B cell (primary cell): ENCODE results near the gene ZBTB24. TPM values are rescaled to one million over a fixed set of nuclear protein-coding genes. Genes with fewer than 3 reads are reported as not detected.

Experiments used
- ATAC-seq: fragments of 200-7000 bp; cut with Tn5 transposase; one replicate; pipeline ENCODE4 v1.10.0; 2021; ENCODE audit warnings: low read depth, mild to moderate bottlenecking, moderate number of reproducible peaks, moderate library complexity
- CTCF ChIA-PET: fragments of 350-600 bp; sonication (Branson Sonifier 250); formaldehyde crosslinking; loops from one replicate; lab custom pipeline; 2021; ENCODE audit warnings: antibody characterized with exemption, inconsistent platforms; lab: Charles Lee
- POLR2A ChIA-PET: fragments of 350-600 bp; sonication (Branson Sonifier 250); formaldehyde crosslinking; loops from one replicate; lab custom pipeline; 2021; ENCODE audit warnings: antibody characterized with exemption; lab: Charles Lee
- DNase-seq: peaks from one replicate; pipeline ENCODE4 v3.0.0; 2013
- H2AFZ ChIP-seq: 2 replicates; pipeline ENCODE4 v1.6.1; 2012; ENCODE audit warnings: mild to moderate bottlenecking, low read depth, low read length; ENCODE audit not compliant: insufficient read depth, poor library complexity, severe bottlenecking
- H3K27ac ChIP-seq, 2 donors: 1 replicate in 1 of 2; 2 replicates in 1 of 2; pipeline ENCODE4 v1.5.1; 2012 to 2013; ENCODE audit warnings: low read length in 2 of 2, mild to moderate bottlenecking in 2 of 2, moderate library complexity in 1 of 2
- H3K27me3 ChIP-seq, 4 experiments: fragments of 200-600 bp in 1 of 4; sonication (generic) in 1 of 4; replicated peaks in 1 of 4; 1 replicate in 2 of 4; 2 replicates in 2 of 4; pipeline versions ENCODE4 v1.6.1 to v1.7.0; 2013 to 2016; ENCODE audit warnings: low read length in 3 of 4, mild to moderate bottlenecking in 2 of 4, mixed read lengths in 1 of 4, moderate library complexity in 1 of 4; ENCODE audit not compliant: insufficient read depth in 4 of 4, control insufficient read depth in 3 of 4; ENCODE audit errors: control extremely low read depth in 1 of 4
- H3K36me3 ChIP-seq, 2 experiments: replicated peaks in 1 of 2; 1 replicate in 1 of 2; 2 replicates in 1 of 2; pipeline versions ENCODE4 v1.6.1 to v1.7.1; 2013; ENCODE audit warnings: low read length in 1 of 2; ENCODE audit not compliant: insufficient read depth in 2 of 2, control insufficient read depth in 1 of 2; ENCODE audit errors: control extremely low read depth in 1 of 2, extremely low read depth in 1 of 2
- H3K4me1 ChIP-seq, 2 donors: fragments of 200-600 bp in 1 of 2; sonication (generic) in 1 of 2; 1 replicate in 1 of 2; 2 replicates in 1 of 2; pipeline versions ENCODE4 v1.5.1 to v1.6.1; 2013 to 2017; ENCODE audit warnings: low read length in 2 of 2; ENCODE audit not compliant: control insufficient read depth in 2 of 2, insufficient read depth in 2 of 2
- H3K4me2 ChIP-seq: replicated peaks from 2 replicates; pipeline ENCODE3; 2012; ENCODE audit warnings: mild to moderate bottlenecking, low read depth, low read length; ENCODE audit not compliant: poor library complexity, severe bottlenecking
- H3K4me3 ChIP-seq, 5 experiments: fragments of 200-600 bp in 1 of 5; sonication (generic) in 1 of 5; 1 replicate in 3 of 5; 2 replicates in 2 of 5; pipeline versions ENCODE4 v1.5.1 to v1.7.0; 2011 to 2016; ENCODE audit warnings: low read length in 4 of 5, mild to moderate bottlenecking in 4 of 5, low read depth in 2 of 5, control low read depth in 1 of 5, moderate library complexity in 1 of 5; ENCODE audit not compliant: insufficient read depth in 1 of 5; ENCODE audit errors: control extremely low read depth in 1 of 5, extremely low read depth in 1 of 5
- H3K79me2 ChIP-seq: fragments of 200-600 bp; sonication (generic); one replicate; pipeline ENCODE4 v1.6.0; 2016; ENCODE audit warnings: low read length; ENCODE audit not compliant: control insufficient read depth, insufficient read depth
- H3K9ac ChIP-seq: fragments of 200-600 bp; sonication (generic); 2 replicates; pipeline ENCODE4 v1.6.1; 2017; ENCODE audit warnings: mild to moderate bottlenecking, low read length, moderate library complexity
- H3K9me3 ChIP-seq, 3 donors: one replicate each; pipeline versions ENCODE4 v1.6.1 to v1.7.1; 2013; ENCODE audit warnings: low read length in 2 of 3; ENCODE audit not compliant: control insufficient read depth in 2 of 3, insufficient read depth in 1 of 3; ENCODE audit errors: control extremely low read depth in 1 of 3
- H4K20me1 ChIP-seq: 2 replicates; pipeline ENCODE4 v1.6.0; 2012; ENCODE audit warnings: mild to moderate bottlenecking, low read length; ENCODE audit not compliant: insufficient read depth, control insufficient read depth, poor library complexity, severe bottlenecking
- H3K27ac Mint-ChIP-seq: one replicate; pipeline ENCODE4 v1.8.0; 2021; ENCODE audit warnings: mixed read lengths
- H3K27me3 Mint-ChIP-seq: one replicate; pipeline ENCODE4 v1.8.0; 2021; ENCODE audit warnings: mixed read lengths
- H3K4me1 Mint-ChIP-seq: one replicate; pipeline ENCODE4 v1.8.0; 2021; ENCODE audit warnings: mixed read lengths
- H3K4me3 Mint-ChIP-seq: one replicate; pipeline ENCODE4 v1.8.0; 2021; ENCODE audit warnings: mixed read lengths
- H3K9me3 Mint-ChIP-seq: one replicate; pipeline ENCODE4 v1.8.0; 2022; ENCODE audit warnings: mixed read lengths; ENCODE audit not compliant: insufficient read depth
- CTCF ChIP-seq: fragments of 200-600 bp; IDR thresholded peaks from one replicate; pipeline ENCODE4 v1.8.0; 2022; ENCODE audit warnings: antibody characterized with exemption, mild to moderate bottlenecking
- EZH2 ChIP-seq: IDR thresholded peaks from 2 replicates; pipeline ENCODE4 v1.6.1; 2012; ENCODE audit warnings: borderline replicate concordance, low read depth, mild to moderate bottlenecking, moderate library complexity, low read length; ENCODE audit not compliant: insufficient read depth, poor library complexity, severe bottlenecking
- WGBS: methylation state at CpG from one replicate; pipeline ENCODE4 v1.1.5; 2013; ENCODE audit warnings: missing lambda C conversion rate; ENCODE audit not compliant: insufficient coverage; 5-methylcytosine and 5-hydroxymethylcytosine counted together
- intact Hi-C: fragments of 100-400 bp; cut with micrococcal nuclease; formaldehyde crosslinking; loops from one replicate; pipeline ENCODE4 v1.10.0; 2022
- polyA plus RNA-seq: library from polyadenylated mRNA; depleted of rRNA; stranded (reverse); fragments of >200 nt; gene quantifications from 2 replicates; pipeline ENCODE4 v1.2.3, GENCODE V29; 2012
- total RNA-seq, 2 donors: library from RNA; stranded (reverse); fragments of 120-200 nt in 1 of 2; gene quantifications; 1 replicate in 1 of 2; 2 replicates in 1 of 2; pipeline versions ENCODE4 v1.2.3 to v1.2.4, GENCODE V29; 2013 to 2022

The ZBTB24 gene
- total and polyA plus RNA-seq, 2 donors (not counting 1 experiment from before 2014, with no cell fraction given) = 10.6 to 31.4 TPM

- no peak for TF ChIP-seq CTCF
- TF ChIP-seq EZH2 = no peak
- Histone ChIP-seq H3K9ac (no peak overlapping the region), H3K36me3 (no peaks in the 10 kb centered on the region), H3K27me3 (no peaks in the 10 kb centered on the region), H4K20me1 (no peaks in the 10 kb centered on the region), H3K9me3 (no peaks in the 10 kb centered on the region), H2AFZ (no peak overlapping the region), H3K4me2 (no peak overlapping the region), H3K4me3 (no peak overlapping the region), H3K27ac (no peak overlapping the region), H3K4me1 (peaks cover 0 to 3% of the 10 kb centered on the region in 2 donors), H3K79me2 (no peaks in the 10 kb centered on the region)
- no peak for ATAC-seq
- Mint-ChIP-seq H3K9me3 (peaks cover 3% of the 10 kb centered on the region), H3K27ac (no peak overlapping the region), H3K27me3 (no peaks in the 10 kb centered on the region), H3K4me3 (no peak overlapping the region), H3K4me1 (peaks cover 4% of the 10 kb centered on the region)
- DNase-seq = no peak
- intact Hi-C loops = loop anchor here (1.0 to 2.0 kb wide), 3 partner anchors 177 to 525 kb away; no protein-coding TSS in a partner anchor
- CTCF ChIA-PET = interaction anchor here (0.8 to 4.3 kb wide), 7 partner anchors 8 to 862 kb away, joined by 3 to 59 read pairs (median 4); no protein-coding TSS in a partner anchor
- 92% methylated on average over 2 of the region's 3 CpGs for WGBS
- POLR2A ChIA-PET = no interaction called here
Observed at GRCh38 chr6:109527989-109528388, 45.0 kb upstream of the ZBTB24 start.

DNA sequence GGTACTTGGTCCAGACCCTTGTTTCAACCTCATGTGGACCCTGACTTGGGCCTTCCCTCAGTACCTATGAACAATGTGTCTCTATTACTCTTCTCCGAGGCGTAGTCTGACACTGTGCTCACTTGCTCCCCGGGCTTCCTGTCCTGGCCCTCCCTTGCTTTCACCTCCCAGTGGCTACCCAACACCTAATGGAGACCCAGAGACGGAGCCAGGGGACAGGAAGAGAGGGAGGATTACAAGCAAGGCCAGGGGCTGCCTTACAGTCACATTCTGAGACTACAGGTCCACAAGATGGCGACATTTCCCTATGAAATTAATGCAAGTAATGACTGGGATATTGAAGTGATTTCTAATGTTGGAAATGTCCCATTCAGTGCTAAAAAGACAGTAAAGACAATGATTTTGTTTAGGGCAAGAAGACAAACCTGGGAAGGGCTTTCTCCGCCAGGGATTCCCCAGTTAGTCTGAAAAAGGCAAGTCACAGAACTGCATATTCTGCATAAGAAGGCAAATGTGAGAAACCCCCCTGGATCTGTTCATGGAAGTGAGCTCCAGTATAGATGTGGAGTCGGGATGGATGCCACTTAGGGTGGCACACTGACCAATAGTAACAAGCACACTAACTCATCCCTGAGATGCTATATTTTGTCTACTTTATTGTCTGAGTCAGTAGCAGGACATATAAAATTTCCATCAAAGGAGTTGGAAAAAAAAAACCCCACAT is 44.0 kb upstream of the ZBTB24 start:
- no peak overlapping the region for H3K27ac ChIP-seq
- DNase-seq (peak; percentile 74), ATAC-seq (peak; percentile 66)
- no peak overlapping the region for H3K27ac Mint-ChIP-seq
- no peaks in the 10 kb centered on the region for H3K27me3 ChIP-seq
- H3K4me1 ChIP-seq = peaks cover 0 to 3% of the 10 kb centered on the region in 2 donors
- H3K9me3 ChIP-seq = no peaks in the 10 kb centered on the region
- no peak overlapping the region for H3K4me3 Mint-ChIP-seq
- H2AFZ ChIP-seq = peak overlapping the region; percentile 43
- CTCF ChIA-PET = interaction anchor here (0.5 to 4.3 kb wide), 7 partner anchors 11 to 863 kb away, joined by 3 to 59 read pairs (median 4); no protein-coding TSS in a partner anchor
- no peaks in the 10 kb centered on the region for H3K27me3 Mint-ChIP-seq
- no peak overlapping the region for H3K4me3 ChIP-seq
- H3K9ac ChIP-seq = no peak overlapping the region
- 45% methylated on average over 2 of the region's 7 CpGs for WGBS
- peaks cover 3% of the 10 kb centered on the region for H3K9me3 Mint-ChIP-seq
- H3K4me1 Mint-ChIP-seq = peaks cover 4% of the 10 kb centered on the region
- intact Hi-C loops = loop anchor here (1.0 to 2.0 kb wide), 3 partner anchors 178 to 526 kb away; no protein-coding TSS in a partner anchor
- H3K79me2 ChIP-seq = no peaks in the 10 kb centered on the region
- H3K4me2 ChIP-seq = no peak overlapping the region
- H3K36me3 ChIP-seq = no peaks in the 10 kb centered on the region
- POLR2A ChIA-PET = no interaction called here
- TF ChIP-seq CTCF (peak; percentile 74), EZH2 (no peak)
- H4K20me1 ChIP-seq = no peaks in the 10 kb centered on the region
